VCaP (cell line): ENCODE results near the gene MILR1.
"Not testable (repeated sequence)": the region's sequence is repeated elsewhere in the genome, so short reads cannot be mapped to it uniquely, and the experiment has no call there.

Source experiments
- H3K27ac ChIP-seq: fragments of 450-650 bp; 2 replicates; pipeline ENCODE4 v1.5.1; 2017
- CTCF ChIP-seq: fragments of 450-650 bp; conservative IDR thresholded peaks from 2 replicates; pipeline ENCODE4 v1.5.1; 2017; ENCODE audit warnings: mild to moderate bottlenecking, moderate library complexity

The MILR1 gene

GRCh38 chr17:64466019-64466735 is 17.3 kb downstream of the MILR1 start:
- no peak for TF ChIP-seq CTCF
- H3K27ac ChIP-seq: no peak overlapping the region

GRCh38 chr17:64466834-64467233 is 17.9 kb downstream of the MILR1 start:
- not testable (repeated sequence) for H3K27ac ChIP-seq

GRCh38 chr17:64470625-64471024 is 21.7 kb downstream of the MILR1 start:
- TF ChIP-seq CTCF: no peak
- no peak overlapping the region for H3K27ac ChIP-seq

- no peak for TF ChIP-seq CTCF
- H3K27ac ChIP-seq: no peak overlapping the region
Observed at GRCh38 chr17:64471440-64471839, 22.5 kb downstream of the MILR1 start.

- TF ChIP-seq CTCF: no peak
- H3K27ac ChIP-seq: no peak overlapping the region
Observed at GRCh38 chr17:64472564-64472963, 23.6 kb downstream of the MILR1 start.

- H3K27ac ChIP-seq: no peak overlapping the region; the same call in 1 of the 2 replicates
- no peak for TF ChIP-seq CTCF
Observed at GRCh38 chr17:64477849-64478248, 28.9 kb downstream of the MILR1 start.

- no peak for TF ChIP-seq CTCF
- H3K27ac ChIP-seq: no peak overlapping the region
Observed at GRCh38 chr17:64480951-64481350, 32.0 kb downstream of the MILR1 start.

GRCh38 chr17:64484380-64484779 is 35.5 kb downstream of the MILR1 start:
- no peak for TF ChIP-seq CTCF
- H3K27ac ChIP-seq: no peak overlapping the region
